T-helper 17 cell (primary cell): ENCODE results near the gene MMP20. TPM values are rescaled to one million over a fixed set of nuclear protein-coding genes. Genes with fewer than 3 reads are reported as not detected.
A peak's percentile ranks its signal among the peaks of the same experiment; 100 is the strongest.

Source experiments
- ATAC-seq: fragments of 150-1000 bp; cut with Tn5 transposase; 2 replicates; pipeline ENCODE4 v1.10.0; 2021; ENCODE audit warnings: mild to moderate bottlenecking, moderate library complexity
- DNase-seq, 3 donors: peaks; one replicate each; pipeline versions ENCODE4 v3.0.0 to v3.0.0-alpha.2; 2020 to 2021
- H3K9me3 ChIP-seq: one replicate; pipeline ENCODE4 v1.7.0; 2013; ENCODE audit warnings: low read length, mild to moderate bottlenecking; ENCODE audit not compliant: control insufficient read depth, poor library complexity, severe bottlenecking
- H3K27ac Mint-ChIP-seq: one replicate; pipeline ENCODE4 v1.8.0; 2022; ENCODE audit warnings: mild to moderate bottlenecking, moderate library complexity, mixed read lengths
- H3K27me3 Mint-ChIP-seq: one replicate; pipeline ENCODE4 v1.8.0; 2022; ENCODE audit warnings: mixed read lengths
- H3K36me3 Mint-ChIP-seq: one replicate; pipeline ENCODE4 v1.8.0; 2022; ENCODE audit warnings: low read depth, mixed read lengths
- H3K4me1 Mint-ChIP-seq: one replicate; pipeline ENCODE4 v1.8.0; 2022; ENCODE audit warnings: mild to moderate bottlenecking, mixed read lengths
- H3K4me3 Mint-ChIP-seq: one replicate; pipeline ENCODE4 v1.8.0; 2022; ENCODE audit warnings: mild to moderate bottlenecking, moderate library complexity, mixed read lengths
- total RNA-seq, 4 donors: library from RNA in 2 of 4; stranded (reverse) in 2 of 4; gene quantifications; one replicate each; pipeline ENCODE4 v1.2.3 and lab custom pipeline; 2022 to 2026

Gene MMP20
- total RNA-seq, 2 donors from 2014 or later: not detected

DNA sequence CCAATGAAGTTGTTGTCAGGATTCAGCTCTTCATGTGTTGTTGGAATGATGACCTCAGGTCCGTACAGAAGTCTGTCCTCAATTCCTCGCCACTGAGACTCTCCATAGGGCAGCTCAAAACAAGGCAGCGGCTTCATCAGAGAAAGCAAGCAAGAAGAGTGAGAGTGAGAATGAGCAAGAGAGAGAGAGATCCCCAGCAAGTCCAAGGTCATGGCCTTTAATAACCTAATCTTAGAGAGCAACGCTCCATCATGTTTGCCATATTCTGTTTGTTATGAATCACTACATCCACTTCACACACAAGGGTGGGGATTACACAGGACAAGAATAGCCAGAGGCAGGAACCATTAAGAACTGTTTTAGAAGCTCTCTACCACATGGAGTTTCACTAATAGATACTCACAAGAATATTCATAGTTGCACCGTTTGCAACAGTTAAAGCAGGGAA lies 71.3 kb downstream of the MMP20 start:
- peaks cover 3% of the 10 kb centered on the region for H3K36me3 Mint-ChIP-seq
- no peaks in the 10 kb centered on the region for H3K9me3 ChIP-seq
- DNase-seq (no peak), ATAC-seq (no peak)
- no peaks in the 10 kb centered on the region for H3K4me1 Mint-ChIP-seq
- H3K4me3 Mint-ChIP-seq: no peak overlapping the region
- peaks cover under 1% of the 10 kb centered on the region for H3K27me3 Mint-ChIP-seq
- no peak overlapping the region for H3K27ac Mint-ChIP-seq

DNA sequence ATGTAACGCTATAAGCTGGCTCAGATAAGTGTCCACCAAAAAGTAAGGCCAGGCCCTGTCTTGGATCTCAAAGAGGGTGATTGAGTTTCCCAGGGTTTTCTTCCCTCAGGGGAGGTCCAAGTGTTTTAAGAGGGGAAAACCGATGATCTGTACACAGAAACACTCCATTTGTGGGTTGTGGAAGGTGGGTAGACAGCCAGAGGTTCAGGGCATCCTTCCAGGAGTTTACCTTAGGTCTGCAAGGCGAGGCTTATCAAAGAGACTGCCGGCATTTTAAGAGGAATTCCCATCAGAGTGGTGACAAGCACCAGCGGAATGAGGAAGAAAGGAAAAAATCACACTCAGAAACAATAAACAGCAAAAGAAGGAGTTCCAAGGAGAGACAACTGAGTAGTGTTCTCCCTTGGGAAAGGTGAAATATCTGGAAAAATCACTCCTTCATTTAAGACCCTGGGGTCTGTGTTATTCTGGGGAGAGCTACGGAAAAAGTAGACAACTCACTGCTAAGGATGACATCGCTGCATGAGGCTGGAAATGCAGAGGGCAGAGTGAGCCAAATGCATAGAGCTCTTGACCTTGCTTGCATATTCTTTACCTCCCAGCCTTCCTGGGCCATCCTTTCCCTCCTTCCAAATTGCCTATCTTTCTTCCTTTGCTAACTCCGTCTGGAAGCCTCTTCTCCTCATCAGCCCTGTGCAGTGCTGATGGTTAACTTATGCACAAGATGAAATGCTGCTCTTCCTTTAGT lies 72.5 kb downstream of the MMP20 start:
- DNase-seq (no peak), ATAC-seq (no peak)
- Mint-ChIP-seq H3K27ac (no peak overlapping the region), H3K36me3 (peaks cover 3% of the 10 kb centered on the region), H3K4me1 (no peaks in the 10 kb centered on the region), H3K27me3 (peaks cover 4% of the 10 kb centered on the region), H3K4me3 (no peak overlapping the region)
- no peaks in the 10 kb centered on the region for H3K9me3 ChIP-seq

DNA sequence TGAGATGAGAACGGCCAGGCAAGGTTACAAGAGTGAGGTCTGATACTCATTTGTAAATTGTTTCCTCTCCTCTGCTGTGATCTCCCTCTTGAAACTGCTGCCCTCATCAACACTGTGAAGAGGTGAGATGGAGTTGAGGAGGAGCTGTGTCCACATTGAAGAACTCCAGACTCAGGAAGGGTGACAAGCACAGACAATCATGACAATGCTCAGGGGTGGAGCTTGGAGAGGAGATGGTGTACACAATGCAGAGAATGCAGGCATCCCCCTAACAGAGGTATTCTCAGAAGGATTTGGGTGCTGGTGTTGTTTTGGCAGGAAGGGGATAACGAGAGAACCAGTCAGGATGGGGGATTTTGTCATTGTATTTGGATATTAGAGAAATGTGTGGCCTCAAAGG lies 73.1 kb downstream of the MMP20 start:
- Mint-ChIP-seq H3K36me3 (peaks cover 3% of the 10 kb centered on the region), H3K27ac (no peak overlapping the region), H3K4me1 (no peaks in the 10 kb centered on the region), H3K27me3 (peaks cover 4% of the 10 kb centered on the region), H3K4me3 (no peak overlapping the region)
- DNase-seq (no peak), ATAC-seq (no peak)
- no peaks in the 10 kb centered on the region for H3K9me3 ChIP-seq

DNA sequence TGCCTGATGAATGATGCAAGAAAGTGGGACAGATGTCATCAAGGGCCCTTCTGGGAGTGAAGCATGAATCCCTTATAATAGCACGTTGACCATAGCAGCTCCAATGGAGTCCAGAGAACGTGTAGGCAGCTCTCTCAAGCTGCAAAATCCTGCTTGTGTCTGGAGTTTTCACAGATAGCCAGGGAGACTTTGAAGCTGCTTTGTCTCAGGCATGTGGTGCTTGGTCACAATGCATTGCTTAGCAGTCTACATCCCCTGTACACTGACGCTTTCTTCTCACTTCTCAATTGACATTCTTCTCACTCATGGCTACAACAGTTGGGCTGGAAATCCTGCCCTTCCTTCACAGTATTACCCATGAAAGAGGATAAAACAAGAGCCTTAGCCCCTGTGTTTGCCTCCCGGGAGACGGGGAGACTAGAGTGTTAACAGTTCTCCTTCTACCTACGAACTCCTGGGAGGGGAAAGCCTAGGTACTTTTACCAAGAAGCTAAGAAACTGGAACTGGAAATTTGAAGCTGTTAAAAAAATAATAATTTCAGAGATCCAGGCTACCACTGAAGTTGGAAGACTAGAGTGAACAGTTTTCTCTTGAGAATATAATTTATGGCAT lies 73.9 kb downstream of the MMP20 start:
- H3K27me3 Mint-ChIP-seq: peaks cover 4% of the 10 kb centered on the region
- no peak for ATAC-seq
- no peaks in the 10 kb centered on the region for H3K4me1 Mint-ChIP-seq
- no peak overlapping the region for H3K4me3 Mint-ChIP-seq
- peaks cover 3% of the 10 kb centered on the region for H3K36me3 Mint-ChIP-seq
- no peaks in the 10 kb centered on the region for H3K9me3 ChIP-seq
- no peak overlapping the region for H3K27ac Mint-ChIP-seq
- no peak for DNase-seq

DNA sequence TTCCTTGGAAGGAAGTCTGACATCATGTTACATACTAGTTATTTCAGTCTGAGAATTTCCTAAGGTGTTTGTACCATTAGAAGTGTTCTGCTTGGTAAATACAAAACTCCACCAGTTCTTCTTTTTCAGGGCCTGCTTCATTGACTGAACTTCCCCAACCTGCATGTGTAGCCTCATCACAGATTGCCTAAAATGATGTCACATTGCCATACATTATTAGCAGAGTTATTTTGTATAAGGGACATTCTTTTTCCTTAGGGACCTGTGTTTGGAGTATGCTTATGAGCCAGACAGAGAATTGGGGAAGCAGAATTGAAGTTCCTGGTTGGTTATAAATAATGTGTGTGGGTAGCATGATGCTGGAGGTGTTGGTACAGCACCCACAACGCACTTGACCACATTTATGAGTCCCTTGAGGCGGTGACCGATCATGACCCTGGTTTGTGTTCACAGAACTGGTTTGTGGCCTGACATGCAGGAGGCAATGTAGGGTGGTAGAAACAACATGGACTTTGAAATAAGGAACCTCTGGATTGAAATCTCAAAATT lies 78.1 kb downstream of the MMP20 start:
- H3K4me3 Mint-ChIP-seq: no peak overlapping the region
- peaks cover 5% of the 10 kb centered on the region for H3K4me1 Mint-ChIP-seq
- no peak overlapping the region for H3K27ac Mint-ChIP-seq
- no peaks in the 10 kb centered on the region for H3K9me3 ChIP-seq
- DNase-seq (no peak), ATAC-seq (peak; percentile 70)
- peaks cover 1% of the 10 kb centered on the region for H3K36me3 Mint-ChIP-seq
- H3K27me3 Mint-ChIP-seq: peaks cover 4% of the 10 kb centered on the region

DNA sequence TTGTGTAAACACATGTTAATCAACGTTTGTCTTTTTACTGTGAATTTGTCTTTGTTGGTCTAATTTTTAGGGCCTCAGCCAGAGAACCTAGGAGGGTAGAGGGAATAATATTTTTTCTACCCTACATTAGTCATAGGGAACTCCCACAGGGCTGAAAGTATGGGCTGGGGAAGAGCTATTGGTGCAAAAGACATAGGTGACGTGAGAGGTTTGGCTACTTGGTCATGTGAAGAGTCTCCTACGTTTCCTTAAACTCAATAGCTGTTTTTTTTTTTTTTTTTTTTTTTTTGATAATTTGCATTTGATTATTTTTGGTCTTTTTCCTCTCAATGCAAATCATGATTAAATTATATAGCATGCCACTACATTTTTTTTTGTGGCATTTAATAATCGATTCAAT lies 78.7 kb downstream of the MMP20 start:
- DNase-seq: no peak
- H3K27me3 Mint-ChIP-seq: peaks cover 4% of the 10 kb centered on the region
- H3K36me3 Mint-ChIP-seq: no peaks in the 10 kb centered on the region
- no peak overlapping the region for H3K4me3 Mint-ChIP-seq
- no peaks in the 10 kb centered on the region for H3K9me3 ChIP-seq
- ATAC-seq: peak; percentile 65
- H3K4me1 Mint-ChIP-seq: peaks cover 5% of the 10 kb centered on the region
- no peak overlapping the region for H3K27ac Mint-ChIP-seq

DNA sequence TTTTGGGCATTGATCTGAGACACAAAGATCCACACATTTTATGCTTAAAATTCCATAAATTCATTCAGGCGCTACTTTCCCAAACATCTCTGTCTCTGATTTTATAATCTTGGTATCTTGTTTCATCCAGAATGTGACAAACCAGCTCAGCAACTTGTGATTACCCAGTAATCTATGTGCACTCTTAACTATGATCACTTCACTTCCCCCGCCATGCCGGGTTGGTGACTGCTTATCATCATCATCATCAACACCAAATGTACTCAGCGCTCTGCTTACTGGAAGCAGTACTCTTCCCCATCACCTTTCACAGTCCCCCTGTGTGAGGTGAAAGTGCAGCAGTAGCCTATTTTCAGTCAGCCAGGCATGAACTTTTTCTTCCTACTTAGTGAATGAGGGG lies 79.4 kb downstream of the MMP20 start:
- ATAC-seq (no peak), DNase-seq (no peak)
- Mint-ChIP-seq H3K4me3 (no peak overlapping the region), H3K27ac (no peak overlapping the region), H3K27me3 (peaks cover 4% of the 10 kb centered on the region), H3K36me3 (no peaks in the 10 kb centered on the region), H3K4me1 (peaks cover 5% of the 10 kb centered on the region)
- no peaks in the 10 kb centered on the region for H3K9me3 ChIP-seq

DNA sequence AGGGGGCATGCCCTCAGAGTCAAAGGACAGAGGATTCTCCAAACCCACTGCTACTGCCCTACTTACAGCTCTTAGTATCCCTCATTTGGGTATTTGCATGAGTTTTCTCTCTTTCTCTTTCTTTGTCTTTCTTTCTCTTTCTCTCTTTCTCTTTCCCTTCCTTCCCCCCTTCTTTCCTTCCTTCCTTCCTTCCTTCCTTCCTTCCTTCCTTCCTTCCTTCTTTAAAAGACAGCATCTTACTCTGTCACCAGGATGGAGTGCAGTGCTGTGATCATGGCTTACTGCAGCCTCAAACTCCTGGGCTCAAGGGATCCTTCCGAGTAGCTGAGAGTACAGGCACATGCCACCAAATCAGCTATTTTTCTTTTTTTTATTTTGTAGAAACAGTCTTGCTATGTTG lies 80.5 kb downstream of the MMP20 start:
- Mint-ChIP-seq H3K36me3 (peaks cover 3% of the 10 kb centered on the region), H3K27ac (no peak overlapping the region), H3K4me1 (peaks cover 5% of the 10 kb centered on the region), H3K4me3 (no peak overlapping the region), H3K27me3 (peaks cover 4% of the 10 kb centered on the region)
- ATAC-seq: no peak
- H3K9me3 ChIP-seq: no peaks in the 10 kb centered on the region
- DNase-seq: no peak

DNA sequence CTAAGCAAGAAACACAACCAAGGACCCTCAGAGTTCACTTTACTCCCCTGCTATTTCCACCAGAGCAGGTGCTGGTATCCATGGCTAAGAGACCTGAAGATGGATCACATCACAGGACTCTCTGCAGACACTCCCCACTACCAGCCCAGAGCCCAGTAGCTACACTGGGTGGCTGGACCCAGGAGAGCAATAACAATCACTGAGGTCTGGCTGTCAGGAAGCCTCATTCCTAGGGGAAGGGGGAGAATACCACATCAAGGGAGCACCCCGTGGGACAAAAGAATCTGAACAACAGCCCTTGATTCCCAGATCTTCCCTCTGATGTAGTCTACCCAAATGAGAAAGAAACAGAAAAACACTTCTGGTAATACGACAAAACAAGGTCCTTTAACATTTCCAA lies 85.6 kb downstream of the MMP20 start:
- H3K4me1 Mint-ChIP-seq: peaks cover 6% of the 10 kb centered on the region
- H3K36me3 Mint-ChIP-seq: peaks cover 3% of the 10 kb centered on the region
- no peak overlapping the region for H3K4me3 Mint-ChIP-seq
- peaks cover 30% of the 10 kb centered on the region for H3K27me3 Mint-ChIP-seq
- H3K27ac Mint-ChIP-seq: no peak overlapping the region
- no peaks in the 10 kb centered on the region for H3K9me3 ChIP-seq
- ATAC-seq (no peak), DNase-seq (no peak)

DNA sequence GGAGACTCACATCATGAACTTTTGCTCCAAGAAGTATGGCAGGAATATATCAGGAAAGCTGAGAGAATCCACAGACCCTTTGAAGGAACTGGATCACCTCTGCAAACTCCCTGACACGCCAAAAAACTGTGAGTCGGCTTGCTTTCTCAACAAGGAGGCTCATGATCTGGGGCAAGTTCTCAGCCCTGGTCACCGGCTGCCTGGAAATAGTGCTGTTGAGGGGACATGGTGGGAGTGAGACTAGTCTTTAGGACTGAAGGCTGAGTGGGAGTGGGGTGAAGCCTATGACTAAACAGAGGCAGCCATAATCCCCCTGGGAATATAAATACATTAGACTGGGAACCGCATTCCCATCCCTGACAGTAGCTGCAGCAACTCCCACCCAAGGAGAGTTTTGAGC lies 86.2 kb downstream of the MMP20 start:
- H3K27me3 Mint-ChIP-seq: peaks cover 36% of the 10 kb centered on the region
- H3K9me3 ChIP-seq: no peaks in the 10 kb centered on the region
- no peak overlapping the region for H3K4me3 Mint-ChIP-seq
- H3K36me3 Mint-ChIP-seq: peaks cover 3% of the 10 kb centered on the region
- peaks cover 6% of the 10 kb centered on the region for H3K4me1 Mint-ChIP-seq
- ATAC-seq (no peak), DNase-seq (no peak)
- H3K27ac Mint-ChIP-seq: no peak overlapping the region

DNA sequence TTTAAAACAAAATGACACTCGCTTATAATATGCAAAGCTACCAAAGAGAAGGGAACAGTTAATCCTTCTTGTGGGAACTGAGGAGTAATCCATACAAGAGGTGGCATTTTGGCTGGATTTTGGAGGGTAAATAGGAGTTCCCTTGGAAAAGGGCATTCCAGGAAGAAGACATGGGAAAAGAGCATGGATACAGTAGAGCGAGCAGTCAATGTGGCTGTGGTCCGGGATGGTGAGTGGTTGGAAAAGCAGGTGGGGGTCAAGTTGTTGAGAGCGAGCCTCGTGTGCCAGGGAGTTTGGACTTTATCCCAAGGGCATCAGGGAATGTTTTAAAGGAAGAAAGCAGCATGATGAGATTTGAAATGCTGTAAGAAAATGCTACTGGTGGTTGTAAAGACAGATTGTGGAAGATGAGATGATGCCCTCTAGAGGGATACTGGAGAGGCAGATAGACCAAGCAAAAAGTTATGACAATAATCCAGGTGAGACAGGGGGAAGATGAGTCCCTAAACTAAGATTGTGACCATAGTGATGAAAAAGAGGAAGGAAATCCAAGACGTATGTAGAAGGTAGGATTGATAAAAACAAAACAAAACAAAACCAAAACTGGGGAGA lies 90.8 kb downstream of the MMP20 start:
- peaks cover 4% of the 10 kb centered on the region for H3K4me1 Mint-ChIP-seq
- no peak overlapping the region for H3K27ac Mint-ChIP-seq
- no peak overlapping the region for H3K4me3 Mint-ChIP-seq
- H3K27me3 Mint-ChIP-seq: peaks cover 51% of the 10 kb centered on the region
- H3K36me3 Mint-ChIP-seq: no peaks in the 10 kb centered on the region
- DNase-seq: no peak
- no peaks in the 10 kb centered on the region for H3K9me3 ChIP-seq
- no peak for ATAC-seq

DNA sequence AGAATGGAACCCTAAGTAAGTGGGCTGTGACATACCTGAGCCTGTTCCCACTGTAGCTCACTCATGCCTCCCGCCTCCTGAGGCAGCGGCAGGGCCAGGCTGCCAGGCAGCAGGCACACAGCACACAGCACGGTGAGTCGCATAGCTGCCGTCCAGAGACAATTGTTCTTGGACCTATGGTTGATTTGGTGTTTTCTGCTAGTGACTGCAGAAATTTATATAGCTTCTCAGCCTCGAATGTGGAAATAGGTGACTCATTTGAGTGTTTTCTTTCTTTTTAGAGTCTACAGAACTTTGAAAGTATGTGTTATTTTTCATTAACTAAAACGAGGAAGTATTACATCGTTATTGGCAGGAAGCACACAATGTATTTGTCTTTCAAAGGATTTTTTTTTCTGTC lies 94.6 kb downstream of the MMP20 start, which contains the start of gene MMP7:
Gene MMP7, minus strand, starts transcription at position 190 of the 400 bp plus-strand sequence. Its CDS starts 47 bp downstream, at position 143.
- no peak for ATAC-seq
- no peak within 1 kb of the TSS for H3K27ac Mint-ChIP-seq

DNA sequence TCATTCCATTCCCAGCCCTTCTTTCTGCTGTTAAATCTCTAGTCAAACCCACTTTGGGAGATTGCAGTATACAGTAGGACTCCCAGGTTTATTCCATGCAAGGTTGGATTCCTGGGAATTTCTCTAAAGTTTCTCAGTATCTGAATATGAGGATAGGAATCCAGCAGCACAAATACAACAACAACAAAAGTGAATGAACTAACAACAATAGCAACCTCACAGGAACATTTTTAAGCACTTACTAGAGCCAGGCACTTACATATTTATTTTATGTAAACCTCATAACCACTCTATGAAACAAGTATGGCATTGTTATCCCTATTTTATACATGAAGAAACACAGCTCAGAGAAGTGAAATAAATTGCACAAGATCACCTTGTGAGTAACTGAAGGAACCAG lies 96.5 kb downstream of the MMP20 start:
- Mint-ChIP-seq H3K27ac (no peak overlapping the region), H3K36me3 (no peaks in the 10 kb centered on the region), H3K4me3 (no peak overlapping the region), H3K4me1 (peaks cover 3% of the 10 kb centered on the region), H3K27me3 (peaks cover 14% of the 10 kb centered on the region)
- DNase-seq (no peak), ATAC-seq (no peak)
- no peaks in the 10 kb centered on the region for H3K9me3 ChIP-seq

More for the DNA sequence above, 94.6 kb downstream of the MMP20 start, which contains the start of gene MMP7:
- H3K4me1 Mint-ChIP-seq: peaks cover 3% of the 10 kb centered on the region
- no peaks in the 10 kb centered on the region for H3K36me3 Mint-ChIP-seq
- no peak for DNase-seq
- no peak within 1 kb of the TSS for H3K4me3 Mint-ChIP-seq
- peaks cover 23% of the 10 kb centered on the region for H3K27me3 Mint-ChIP-seq
- no peaks in the 10 kb centered on the region for H3K9me3 ChIP-seq
